ENCODE results near the gene ACMSD. TPM values are rescaled to one million over a fixed set of nuclear protein-coding genes. Genes with fewer than 3 reads are reported as not detected.
"Not testable (repeated sequence)": the region's sequence is repeated elsewhere in the genome, so short reads cannot be mapped to it uniquely, and the experiment has no call there.

Gene ACMSD
- total RNA-seq, 2 experiments from 2014 or later, result not detected

- no peaks in the 10 kb centered on the region for H3K36me3 Mint-ChIP-seq
- CTCF ChIA-PET, result interaction anchor here (0.6 kb wide), 1 partner anchor 115 kb away, joined by 3 read pairs; no protein-coding TSS in a partner anchor
- no peak for DNase-seq
- peaks cover 14% of the 10 kb centered on the region for H3K27me3 Mint-ChIP-seq
- H3K9me3 Mint-ChIP-seq (ENCODE audit: low read depth), result no peaks in the 10 kb centered on the region
- H3K4me3 Mint-ChIP-seq, result no peak overlapping the region
- no peak for ATAC-seq
- H3K4me1 Mint-ChIP-seq, result no peaks in the 10 kb centered on the region
- H3K27ac Mint-ChIP-seq, result no peak overlapping the region
Measured at GRCh38 chr2:134899204-134899603, 60.8 kb downstream of the ACMSD start.

GRCh38 chr2:134900151-134900550 is 61.7 kb downstream of the ACMSD start:
- Mint-ChIP-seq H3K4me1 (no peaks in the 10 kb centered on the region), H3K4me3 (no peak overlapping the region), H3K27ac (no peak overlapping the region), H3K36me3 (no peaks in the 10 kb centered on the region), H3K9me3 (ENCODE audit: low read depth) (no peaks in the 10 kb centered on the region), H3K27me3 (peaks cover 16% of the 10 kb centered on the region)
- ATAC-seq, result no peak
- no peak for DNase-seq
- CTCF ChIA-PET, result interaction anchor here (2.7 kb wide), 1 partner anchor 449 kb away, joined by 13 read pairs; no protein-coding TSS in a partner anchor

- H3K27me3 Mint-ChIP-seq, result peaks cover 21% of the 10 kb centered on the region
- CTCF ChIA-PET, result interaction anchor here (1.2 kb wide), 1 partner anchor 443 kb away, joined by 3 read pairs; no protein-coding TSS in a partner anchor
- not testable (repeated sequence) for H3K4me1 Mint-ChIP-seq; ATAC-seq; H3K9me3 Mint-ChIP-seq (ENCODE audit: low read depth); DNase-seq; H3K27ac Mint-ChIP-seq; H3K36me3 Mint-ChIP-seq; H3K4me3 Mint-ChIP-seq
Measured at GRCh38 chr2:134903701-134904100, 65.3 kb downstream of the ACMSD start.

GRCh38 chr2:134905168-134905567 is 66.8 kb downstream of the ACMSD start:
- Mint-ChIP-seq H3K4me3 (no peak overlapping the region), H3K27me3 (peaks cover 18% of the 10 kb centered on the region), H3K27ac (no peak overlapping the region), H3K4me1 (peaks cover 10% of the 10 kb centered on the region), H3K36me3 (peaks cover 2% of the 10 kb centered on the region), H3K9me3 (ENCODE audit: low read depth) (no peaks in the 10 kb centered on the region)
- DNase-seq, result no peak
- ATAC-seq, result no peak
- CTCF ChIA-PET, result no interaction called here

GRCh38 chr2:134906726-134907125 is 68.3 kb downstream of the ACMSD start:
- CTCF ChIA-PET, result interaction anchor here (1.1 kb wide), 1 partner anchor 455 kb away, joined by 3 read pairs; no protein-coding TSS in a partner anchor
- Mint-ChIP-seq H3K27ac (no peak overlapping the region), H3K27me3 (peaks cover 16% of the 10 kb centered on the region), H3K9me3 (ENCODE audit: low read depth) (no peaks in the 10 kb centered on the region), H3K4me1 (peaks cover 10% of the 10 kb centered on the region), H3K4me3 (no peak overlapping the region), H3K36me3 (peaks cover 2% of the 10 kb centered on the region)
- ATAC-seq (no peak), DNase-seq (no peak)

GRCh38 chr2:134907441-134908116 is 69.2 kb downstream of the ACMSD start:
- H3K27me3 Mint-ChIP-seq, result peaks cover 13% of the 10 kb centered on the region
- CTCF ChIA-PET, result interaction anchor here (1.1 kb wide), 1 partner anchor 456 kb away, joined by 3 read pairs; no protein-coding TSS in a partner anchor
- H3K9me3 Mint-ChIP-seq (ENCODE audit: low read depth); H3K4me3 Mint-ChIP-seq; H3K27ac Mint-ChIP-seq; ATAC-seq; H3K36me3 Mint-ChIP-seq; H3K4me1 Mint-ChIP-seq; DNase-seq: not testable (repeated sequence)

- H3K27me3 Mint-ChIP-seq, result peaks cover 6% of the 10 kb centered on the region
Measured at GRCh38 chr2:134910763-134911399, 72.5 kb downstream of the ACMSD start.

GRCh38 chr2:134911400-134911785 is 73.0 kb downstream of the ACMSD start:
- CTCF ChIA-PET, result no interaction called here
- Mint-ChIP-seq H3K4me1 (peaks cover 8% of the 10 kb centered on the region), H3K36me3 (peaks cover 6% of the 10 kb centered on the region), H3K27ac (no peak overlapping the region), H3K4me3 (no peak overlapping the region), H3K9me3 (ENCODE audit: low read depth) (peaks cover 2% of the 10 kb centered on the region), H3K27me3 (peaks cover 3% of the 10 kb centered on the region)
- ATAC-seq (no peak), DNase-seq (no peak)

More at GRCh38 chr2:134910763-134911399, 72.5 kb downstream of the ACMSD start:
- Mint-ChIP-seq H3K9me3 (ENCODE audit: low read depth) (peaks cover 2% of the 10 kb centered on the region), H3K27ac (no peak overlapping the region), H3K4me3 (no peak overlapping the region), H3K4me1 (peaks cover 10% of the 10 kb centered on the region), H3K36me3 (peaks cover 6% of the 10 kb centered on the region)
- CTCF ChIA-PET, result no interaction called here
- ATAC-seq, result no peak
- DNase-seq, result no peak

- H3K4me1 Mint-ChIP-seq, result peaks cover 6% of the 10 kb centered on the region
- H3K4me3 Mint-ChIP-seq, result no peak overlapping the region
- H3K9me3 Mint-ChIP-seq (ENCODE audit: low read depth), result peaks cover 2% of the 10 kb centered on the region
- peaks cover 6% of the 10 kb centered on the region for H3K36me3 Mint-ChIP-seq
- CTCF ChIA-PET, result no interaction called here
- peaks cover 3% of the 10 kb centered on the region for H3K27me3 Mint-ChIP-seq
- ATAC-seq (no peak), DNase-seq (no peak)
- no peak overlapping the region for H3K27ac Mint-ChIP-seq
Measured at GRCh38 chr2:134912361-134912760, 73.9 kb downstream of the ACMSD start.

- DNase-seq, result peak; percentile 52
- Mint-ChIP-seq H3K4me1 (peaks cover 22% of the 10 kb centered on the region), H3K9me3 (ENCODE audit: low read depth) (peaks cover 2% of the 10 kb centered on the region), H3K27me3 (peaks cover 5% of the 10 kb centered on the region), H3K27ac (peak overlapping the region; percentile 98), H3K4me3 (peak overlapping the region; percentile 94), H3K36me3 (peaks cover 19% of the 10 kb centered on the region)
- CTCF ChIA-PET, result interaction anchor here (1.6 kb wide), 1 partner anchor 465 kb away, joined by 3 read pairs; no protein-coding TSS in a partner anchor
- no peak for ATAC-seq
Measured at GRCh38 chr2:134917360-134917865, 79.0 kb downstream of the ACMSD start.

- H3K27me3 Mint-ChIP-seq, result peaks cover 5% of the 10 kb centered on the region
- H3K4me3 Mint-ChIP-seq, result peak overlapping the region; percentile 94
- peak overlapping the region; percentile 98 for H3K27ac Mint-ChIP-seq
- CTCF ChIA-PET, result interaction anchor here (1.6 kb wide), 1 partner anchor 465 kb away, joined by 3 read pairs; no protein-coding TSS in a partner anchor
- peak; percentile 95 for DNase-seq
- peaks cover 26% of the 10 kb centered on the region for H3K4me1 Mint-ChIP-seq
- peak; percentile 78 for ATAC-seq
- peaks cover 22% of the 10 kb centered on the region for H3K36me3 Mint-ChIP-seq
- H3K9me3 Mint-ChIP-seq (ENCODE audit: low read depth), result peaks cover 2% of the 10 kb centered on the region
Measured at GRCh38 chr2:134917888-134918525, 79.6 kb downstream of the ACMSD start.

GRCh38 chr2:134918526-134919340 is 80.3 kb downstream of the ACMSD start, which contains the start of gene CCNT2:
TSS of gene CCNT2 (plus strand) at chr2:134918822. CDS start at chr2:134918855, 33 bp downstream.
- H3K4me3 Mint-ChIP-seq, result peak within 1 kb of the TSS; percentile 94
- peak within 1 kb of the TSS; percentile 98 for H3K27ac Mint-ChIP-seq
- DNase-seq (peak; percentile 99), ATAC-seq (peak; percentile 88)
- CTCF ChIA-PET, result interaction anchor here (0.6 to 1.6 kb wide), 2 partner anchors 466 to 878 kb away, joined by 3 read pairs; no protein-coding TSS in a partner anchor
- peaks cover 5% of the 10 kb centered on the region for H3K27me3 Mint-ChIP-seq
- peaks cover 30% of the 10 kb centered on the region for H3K4me1 Mint-ChIP-seq
- H3K36me3 Mint-ChIP-seq, result peaks cover 24% of the 10 kb centered on the region
- peaks cover 2% of the 10 kb centered on the region for H3K9me3 Mint-ChIP-seq (ENCODE audit: low read depth)
